WERI-Rb-1 (cell line): ENCODE measurements around the gene BTBD1.
"Not testable (repeated sequence)": the region's sequence is repeated elsewhere in the genome, so short reads cannot be mapped to it uniquely, and the experiment has no call there.

Source experiments
- DNase-seq: peaks from one replicate; pipeline ENCODE4 v3.0.0-alpha.2; 2020
- H3K27ac ChIP-seq: fragments of 250-450 bp; sonication (Bioruptor Pico); 2 replicates; pipeline ENCODE4 v1.5.1; 2020; ENCODE audit warnings: mild to moderate bottlenecking, moderate library complexity
- H3K27me3 ChIP-seq: fragments of 250-450 bp; sonication (Bioruptor Pico); 2 replicates; pipeline ENCODE4 v1.5.1; 2021; ENCODE audit warnings: mild to moderate bottlenecking, low read depth, moderate library complexity; ENCODE audit not compliant: insufficient read depth, severe bottlenecking
- H3K36me3 ChIP-seq: fragments of 250-450 bp; sonication (Bioruptor Pico); 2 replicates; pipeline ENCODE4 v1.5.1; 2020; ENCODE audit warnings: mild to moderate bottlenecking, moderate library complexity
- H3K4me3 ChIP-seq: 2 replicates; pipeline ENCODE4 v1.5.1; 2011; ENCODE audit warnings: low read depth, mild to moderate bottlenecking, control low read depth, low read length
- H3K9me3 ChIP-seq: fragments of 250-450 bp; sonication (Bioruptor Pico); 2 replicates; pipeline ENCODE4 v1.5.1; 2021; ENCODE audit warnings: mild to moderate bottlenecking, moderate library complexity; ENCODE audit not compliant: severe bottlenecking
- CTCF ChIP-seq: IDR thresholded peaks from 2 replicates; pipeline ENCODE4 v1.5.1; 2011; ENCODE audit warnings: low read depth, mild to moderate bottlenecking, control low read depth, inconsistent platforms, low read length

The BTBD1 gene

GRCh38 chr15:83081256-83082014 is 14.4 kb upstream of the BTBD1 start:
- no peaks in the 10 kb centered on the region for H3K36me3 ChIP-seq
- no peak overlapping the region for H3K27ac ChIP-seq
- H3K9me3 ChIP-seq, result peaks cover 4% of the 10 kb centered on the region
- DNase-seq, result no peak
- H3K4me3 ChIP-seq, result no peak overlapping the region
- no peak for TF ChIP-seq CTCF
- no peaks in the 10 kb centered on the region for H3K27me3 ChIP-seq

- no peaks in the 10 kb centered on the region for H3K36me3 ChIP-seq
- H3K4me3 ChIP-seq, result no peak overlapping the region
- DNase-seq, result no peak
- no peak for TF ChIP-seq CTCF
- H3K27ac ChIP-seq, result no peak overlapping the region
- H3K9me3 ChIP-seq, result peaks cover 6% of the 10 kb centered on the region
- no peaks in the 10 kb centered on the region for H3K27me3 ChIP-seq
Observed at GRCh38 chr15:83078712-83079111, 11.7 kb upstream of the BTBD1 start.

GRCh38 chr15:83077491-83078230 is 10.6 kb upstream of the BTBD1 start:
- no peak for TF ChIP-seq CTCF
- Histone ChIP-seq H3K27me3 (no peaks in the 10 kb centered on the region), H3K27ac (no peak overlapping the region), H3K9me3 (peaks cover 6% of the 10 kb centered on the region), H3K4me3 (no peak overlapping the region), H3K36me3 (no peaks in the 10 kb centered on the region)
- no peak for DNase-seq

GRCh38 chr15:83069211-83069642 is 2.2 kb upstream of the BTBD1 start:
- H3K27me3 ChIP-seq, H3K4me3 ChIP-seq, DNase-seq, H3K27ac ChIP-seq, H3K9me3 ChIP-seq: not testable (repeated sequence)
- peaks cover 14% of the 10 kb centered on the region for H3K36me3 ChIP-seq

- Histone ChIP-seq H3K4me3 (no peak overlapping the region), H3K27me3 (no peaks in the 10 kb centered on the region), H3K9me3 (no peaks in the 10 kb centered on the region), H3K27ac (peak overlapping the region; percentile 91), H3K36me3 (peaks cover 24% of the 10 kb centered on the region)
- TF ChIP-seq CTCF, result no peak
- no peak for DNase-seq
Observed at GRCh38 chr15:83068054-83068453, 1.0 kb upstream of the BTBD1 start.

GRCh38 chr15:83067638-83067962 is 548 bp upstream of the BTBD1 start:
- Histone ChIP-seq H3K36me3 (peaks cover 27% of the 10 kb centered on the region), H3K27ac (peak overlapping the region; percentile 91), H3K27me3 (no peaks in the 10 kb centered on the region), H3K9me3 (no peaks in the 10 kb centered on the region), H3K4me3 (peak overlapping the region; percentile 93)
- no peak for TF ChIP-seq CTCF
- no peak for DNase-seq
